ENCODE measurements around the gene BMP7. TPM values are rescaled to one million over a fixed set of nuclear protein-coding genes. Genes with fewer than 3 reads are reported as not detected.

Gene BMP7
- polyA plus RNA-seq, 4 donors: 0.92 to 3.4 TPM; not detected in 2

DNA sequence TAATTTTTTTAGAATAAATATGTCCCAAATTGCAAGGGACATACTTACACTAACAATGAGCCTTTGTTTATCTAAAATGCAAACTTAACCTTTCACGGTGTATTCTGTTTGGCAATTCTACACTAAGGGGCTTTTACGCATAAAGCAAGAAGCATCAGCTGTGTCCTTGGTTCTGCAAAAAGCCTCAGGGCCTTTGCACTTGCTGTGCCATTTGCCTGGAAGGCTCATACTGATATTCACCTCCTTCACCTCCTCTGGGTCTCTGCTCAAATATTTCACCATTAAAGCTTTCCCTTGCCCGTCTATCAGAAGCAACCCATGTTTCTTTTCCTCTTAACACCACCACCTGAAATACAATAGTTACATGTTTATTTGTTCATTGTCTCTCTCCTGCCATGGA, 8.9 kb upstream of the BMP7 start:
- DNase-seq (no peak), FAIRE-seq (no peak)
- no peak overlapping the region for H3K4me3 ChIP-seq (ENCODE audit: low read depth in 1 of 3, low read length in 3 of 3)
- no peaks in the 10 kb centered on the region for H3K36me3 ChIP-seq (ENCODE audit: control insufficient read depth in 3 of 3, insufficient read depth in 2 of 3, low read depth in 1 of 3, low read length in 3 of 3)
- 81 to 88% (median 84%) methylated on average over 3 of the region's 3 CpGs for WGBS, 3 donors
- no peaks in the 10 kb centered on the region for H3K9me3 ChIP-seq (ENCODE audit: control insufficient read depth in 2 of 2, insufficient read depth in 1 of 2, low read depth in 1 of 2, low read length in 1 of 2)
- no peaks in the 10 kb centered on the region for H3K4me1 ChIP-seq (ENCODE audit: control insufficient read depth in 3 of 3, insufficient read depth in 2 of 3, low read depth in 1 of 3, low read length in 2 of 3)
- H3K27ac ChIP-seq (ENCODE audit: low read depth in 1 of 3, low read length in 2 of 3): no peak overlapping the region
- H3K27me3 ChIP-seq (ENCODE audit: control insufficient read depth in 3 of 3, insufficient read depth in 3 of 3, low read length in 3 of 3): peaks cover 0 to 4% (median 3%) of the 10 kb centered on the region in 3 donors

DNA sequence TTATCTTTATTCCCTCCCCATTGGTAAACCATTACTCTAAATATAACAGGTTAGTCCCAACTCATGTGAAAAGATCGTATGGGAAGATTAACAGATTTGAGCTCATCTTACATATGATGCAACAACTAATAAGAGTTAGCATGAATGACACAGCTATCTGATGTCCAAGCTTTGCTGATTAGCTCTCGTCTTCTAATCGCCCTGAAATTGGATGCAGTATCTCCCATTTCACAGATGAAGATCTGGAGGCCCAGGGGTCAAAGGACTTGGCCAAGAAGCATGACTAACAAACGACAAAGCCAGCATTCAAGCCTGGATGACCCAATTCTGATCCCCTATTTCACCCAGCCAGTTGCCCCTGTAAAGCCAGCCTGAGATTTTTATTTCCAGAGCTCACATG, 8.4 kb upstream of the BMP7 start:
- no peaks in the 10 kb centered on the region for H3K9me3 ChIP-seq (ENCODE audit: control insufficient read depth in 2 of 2, insufficient read depth in 1 of 2, low read depth in 1 of 2, low read length in 1 of 2)
- peaks cover 0 to 4% (median 3%) of the 10 kb centered on the region in 3 donors for H3K27me3 ChIP-seq (ENCODE audit: control insufficient read depth in 3 of 3, insufficient read depth in 3 of 3, low read length in 3 of 3)
- no peak for DNase-seq
- no peaks in the 10 kb centered on the region for H3K36me3 ChIP-seq (ENCODE audit: control insufficient read depth in 3 of 3, insufficient read depth in 2 of 3, low read depth in 1 of 3, low read length in 3 of 3)
- no peak overlapping the region for H3K27ac ChIP-seq (ENCODE audit: low read depth in 1 of 3, low read length in 2 of 3)
- WGBS, 3 donors: 52 to 70% (median 57%) methylated on average over 4 of the region's 4 CpGs
- FAIRE-seq: no peak
- H3K4me3 ChIP-seq (ENCODE audit: low read depth in 1 of 3, low read length in 3 of 3): no peak overlapping the region
- H3K4me1 ChIP-seq (ENCODE audit: control insufficient read depth in 3 of 3, insufficient read depth in 2 of 3, low read depth in 1 of 3, low read length in 2 of 3): no peaks in the 10 kb centered on the region

DNA sequence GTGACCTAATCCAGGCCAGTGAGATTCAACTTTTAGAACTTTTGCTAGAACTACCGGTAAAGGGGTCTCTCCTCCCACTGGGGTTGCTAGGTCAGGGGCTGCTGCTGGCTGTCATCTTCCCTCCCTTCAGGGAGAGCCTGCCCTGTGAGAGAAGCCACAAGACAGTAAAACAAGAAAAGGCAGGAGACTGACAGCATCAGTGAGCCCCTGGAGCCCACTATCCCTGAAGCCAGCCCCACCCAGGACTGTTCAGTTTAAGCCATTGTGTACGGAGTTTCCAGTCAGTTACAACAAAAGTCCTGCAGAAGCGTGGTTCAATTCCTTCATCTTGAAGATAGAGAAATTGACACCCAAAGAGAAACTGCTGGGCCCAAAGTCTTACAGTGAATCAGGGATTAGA, 7.9 kb upstream of the BMP7 start:
- no peak overlapping the region for H3K4me3 ChIP-seq (ENCODE audit: low read depth in 1 of 3, low read length in 3 of 3)

DNA sequence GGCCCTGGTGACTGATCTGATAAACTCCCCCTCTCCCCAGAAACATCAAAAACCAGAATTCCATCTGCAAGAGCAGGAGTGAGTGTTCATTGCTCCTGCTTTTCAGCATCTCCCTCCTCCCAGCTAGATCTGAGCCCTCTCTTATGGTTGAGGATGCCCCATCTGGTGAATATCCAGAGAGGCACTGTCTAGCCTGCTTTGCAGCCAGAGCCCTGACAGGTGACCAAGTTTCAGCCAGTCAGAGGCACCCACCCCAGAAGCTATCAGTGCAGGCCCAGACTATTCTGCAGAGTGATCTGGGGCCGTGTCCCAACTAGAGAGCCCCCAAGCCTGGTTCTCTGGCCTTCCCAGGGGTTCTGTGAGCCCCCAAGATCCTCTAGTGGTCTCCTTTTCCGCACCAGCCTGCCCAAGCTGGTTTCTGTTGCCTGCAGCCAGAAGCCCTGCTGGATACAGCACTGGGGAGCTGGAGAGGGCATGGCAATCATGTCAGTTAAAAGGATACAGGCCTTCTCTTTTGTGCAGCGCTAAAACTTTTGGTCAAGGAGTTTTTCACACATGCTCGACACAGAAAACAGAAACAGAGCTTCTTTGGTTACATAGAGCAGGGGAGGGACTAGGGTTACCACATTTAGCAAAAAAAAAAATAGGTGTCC, 6.6 kb upstream of the BMP7 start:
- Histone ChIP-seq H3K4me3 (ENCODE audit: low read depth in 1 of 3, low read length in 3 of 3) (no peak overlapping the region), H3K27me3 (ENCODE audit: control insufficient read depth in 3 of 3, insufficient read depth in 3 of 3, low read length in 3 of 3) (peaks cover 0 to 10% (median 4%) of the 10 kb centered on the region in 3 donors), H3K4me1 (ENCODE audit: control insufficient read depth in 3 of 3, insufficient read depth in 2 of 3, low read depth in 1 of 3, low read length in 2 of 3) (no peaks in the 10 kb centered on the region), H3K36me3 (ENCODE audit: control insufficient read depth in 3 of 3, insufficient read depth in 2 of 3, low read depth in 1 of 3, low read length in 3 of 3) (no peaks in the 10 kb centered on the region), H3K27ac (ENCODE audit: low read depth in 1 of 3, low read length in 2 of 3) (no peak overlapping the region), H3K9me3 (ENCODE audit: control insufficient read depth in 2 of 2, insufficient read depth in 1 of 2, low read depth in 1 of 2, low read length in 1 of 2) (no peaks in the 10 kb centered on the region)
- FAIRE-seq (no peak), DNase-seq (no peak)
- 57 to 79% (median 70%) methylated on average over 4 of the region's 4 CpGs for WGBS, 3 donors

More for the DNA sequence above, 7.9 kb upstream of the BMP7 start:
- Histone ChIP-seq H3K36me3 (ENCODE audit: control insufficient read depth in 3 of 3, insufficient read depth in 2 of 3, low read depth in 1 of 3, low read length in 3 of 3) (no peaks in the 10 kb centered on the region), H3K27ac (ENCODE audit: low read depth in 1 of 3, low read length in 2 of 3) (no peak overlapping the region), H3K4me1 (ENCODE audit: control insufficient read depth in 3 of 3, insufficient read depth in 2 of 3, low read depth in 1 of 3, low read length in 2 of 3) (no peaks in the 10 kb centered on the region), H3K27me3 (ENCODE audit: control insufficient read depth in 3 of 3, insufficient read depth in 3 of 3, low read length in 3 of 3) (peaks cover 0 to 8% (median 3%) of the 10 kb centered on the region in 3 donors), H3K9me3 (ENCODE audit: control insufficient read depth in 2 of 2, insufficient read depth in 1 of 2, low read depth in 1 of 2, low read length in 1 of 2) (no peaks in the 10 kb centered on the region)
- DNase-seq (no peak), FAIRE-seq (no peak)
- WGBS, 3 donors: 82 to 95% (median 83%) methylated on average over 3 of the region's 3 CpGs

DNA sequence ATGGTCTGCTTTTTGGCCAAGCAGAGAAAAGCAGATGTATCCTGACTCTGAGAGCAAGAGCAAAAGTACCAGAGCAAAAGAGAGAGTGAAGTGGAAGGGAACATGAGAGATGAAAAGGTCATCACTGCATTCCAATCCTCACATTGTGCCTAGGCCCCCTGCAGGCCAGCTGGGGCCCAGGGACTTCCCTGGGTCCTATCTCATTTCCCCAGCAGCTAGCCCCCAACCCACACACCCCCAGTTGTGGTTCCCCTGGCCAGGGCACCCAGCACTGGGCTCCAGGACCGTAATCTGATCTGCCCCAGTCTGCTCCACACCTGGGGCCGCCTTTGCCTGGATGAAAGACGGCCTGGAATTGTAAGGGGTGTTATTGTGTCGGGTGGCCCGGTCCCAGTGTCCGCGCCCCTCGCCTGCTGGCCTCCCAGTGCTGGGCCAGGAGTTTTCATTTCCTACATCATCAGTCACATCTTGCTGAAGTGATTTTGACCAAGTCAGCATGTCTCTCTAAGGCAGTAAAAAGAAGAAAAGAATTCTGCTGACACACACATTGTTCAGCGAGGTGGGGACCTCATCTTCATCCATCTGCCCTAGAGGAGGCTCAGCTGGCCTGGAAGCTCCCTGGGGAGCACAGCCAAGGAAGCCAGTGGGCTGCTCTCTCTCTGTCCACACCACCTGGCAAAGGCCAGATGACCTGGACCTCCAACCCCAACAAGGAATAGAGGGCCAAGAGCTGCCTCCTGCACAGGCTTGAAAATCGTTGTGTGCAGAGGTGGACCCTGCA, 4.0 kb upstream of the BMP7 start:
- H3K27ac ChIP-seq (ENCODE audit: low read depth in 1 of 3, low read length in 2 of 3): no peak overlapping the region
- H3K27me3 ChIP-seq (ENCODE audit: control insufficient read depth in 3 of 3, insufficient read depth in 3 of 3, low read length in 3 of 3): peaks cover 13 to 30% (median 15%) of the 10 kb centered on the region in 3 donors
- FAIRE-seq (no peak), DNase-seq (no peak)
- no peak overlapping the region for H3K4me3 ChIP-seq (ENCODE audit: low read depth in 1 of 3, low read length in 3 of 3)
- WGBS, 3 donors: 65 to 71% (median 70%) methylated on average over 10 of the region's 10 CpGs
- no peaks in the 10 kb centered on the region for H3K4me1 ChIP-seq (ENCODE audit: control insufficient read depth in 3 of 3, insufficient read depth in 2 of 3, low read depth in 1 of 3, low read length in 2 of 3)
- H3K9me3 ChIP-seq (ENCODE audit: control insufficient read depth in 2 of 2, insufficient read depth in 1 of 2, low read depth in 1 of 2, low read length in 1 of 2): no peaks in the 10 kb centered on the region
- H3K36me3 ChIP-seq (ENCODE audit: control insufficient read depth in 3 of 3, insufficient read depth in 2 of 3, low read depth in 1 of 3, low read length in 3 of 3): no peaks in the 10 kb centered on the region

DNA sequence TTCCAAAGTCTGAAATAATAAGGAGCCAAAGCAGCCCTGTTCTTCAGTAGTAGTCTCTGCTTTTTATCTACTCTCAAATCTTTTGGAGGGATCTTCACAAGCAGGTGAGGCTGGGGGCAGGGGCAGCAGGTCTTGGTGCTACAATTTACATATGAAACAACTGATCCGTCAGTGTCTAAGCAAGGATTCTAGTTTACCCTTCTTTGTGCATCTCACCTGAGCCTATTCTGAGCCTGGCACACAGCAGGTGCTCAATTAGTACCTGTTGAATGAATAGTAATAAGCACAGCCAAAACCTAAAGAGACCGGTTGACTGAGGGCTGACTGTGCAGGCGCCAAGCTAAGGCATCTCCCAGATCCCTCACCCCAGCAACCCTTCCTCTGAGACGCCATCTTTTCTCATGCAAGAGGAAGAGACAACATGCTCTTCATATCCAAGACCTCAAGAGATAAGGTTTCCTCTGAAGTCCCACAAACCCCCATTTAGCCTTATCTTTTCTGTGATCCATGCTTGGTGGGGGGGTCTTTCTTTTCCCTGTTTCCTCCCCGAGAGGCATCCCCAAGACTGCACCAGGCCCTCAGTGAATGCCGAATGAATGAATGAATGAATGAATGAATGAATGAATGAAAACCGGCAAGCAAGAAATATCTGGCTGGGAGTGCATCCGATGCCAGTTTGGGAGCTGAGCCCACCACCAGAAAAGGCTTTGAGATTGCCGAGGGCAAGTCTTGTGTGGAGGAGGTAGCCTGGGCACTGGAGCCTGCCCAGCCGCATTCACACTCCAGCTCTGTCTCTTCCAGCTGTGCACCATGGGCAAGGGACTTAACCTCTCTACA, 2.9 kb upstream of the BMP7 start:
- Histone ChIP-seq H3K9me3 (ENCODE audit: control insufficient read depth in 2 of 2, insufficient read depth in 1 of 2, low read depth in 1 of 2, low read length in 1 of 2) (no peaks in the 10 kb centered on the region), H3K27ac (ENCODE audit: low read depth in 1 of 3, low read length in 2 of 3) (no peak overlapping the region), H3K36me3 (ENCODE audit: control insufficient read depth in 3 of 3, insufficient read depth in 2 of 3, low read depth in 1 of 3, low read length in 3 of 3) (no peaks in the 10 kb centered on the region), H3K4me3 (ENCODE audit: low read depth in 1 of 3, low read length in 3 of 3) (no peak overlapping the region), H3K4me1 (ENCODE audit: control insufficient read depth in 3 of 3, insufficient read depth in 2 of 3, low read depth in 1 of 3, low read length in 2 of 3) (no peaks in the 10 kb centered on the region), H3K27me3 (ENCODE audit: control insufficient read depth in 3 of 3, insufficient read depth in 3 of 3, low read length in 3 of 3) (peaks cover 16 to 39% (median 17%) of the 10 kb centered on the region in 3 donors)
- FAIRE-seq: no peak
- WGBS, 3 donors: 66 to 76% (median 67%) methylated on average over 10 of the region's 10 CpGs
- DNase-seq: no peak

DNA sequence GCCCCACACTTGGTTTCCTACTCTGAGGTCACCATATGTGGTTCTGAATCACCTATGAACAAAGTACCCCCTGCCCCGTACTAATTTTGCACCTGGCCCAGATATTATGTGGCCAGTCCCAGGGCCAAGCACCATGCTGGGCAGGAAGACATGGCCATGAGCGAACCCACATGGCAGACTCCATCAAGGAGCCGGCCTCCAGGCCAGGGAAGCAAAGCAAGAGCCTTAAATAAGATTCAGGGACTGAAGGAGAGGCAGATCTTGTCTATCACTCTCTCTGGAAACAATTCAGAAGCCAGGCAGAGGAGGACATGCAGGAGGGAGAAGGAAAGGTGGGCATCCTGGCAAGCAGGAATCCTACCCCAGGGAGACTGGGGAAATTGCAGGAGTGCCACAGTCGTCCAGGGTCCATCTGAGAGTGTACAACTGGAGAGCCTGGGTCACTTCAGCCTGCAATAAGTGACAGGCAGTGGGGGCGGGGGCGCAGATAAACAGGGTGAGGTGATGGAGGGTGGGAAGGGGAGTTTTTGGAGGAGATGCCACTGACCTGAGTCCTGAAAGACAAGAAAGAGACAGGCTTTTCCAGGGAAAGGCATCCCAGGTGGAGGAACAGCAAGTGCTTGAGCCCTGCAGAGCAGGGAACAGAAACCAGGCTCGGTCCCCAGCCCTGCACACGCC, 2.1 kb upstream of the BMP7 start:
- FAIRE-seq (no peak), DNase-seq (no peak)
- Histone ChIP-seq H3K9me3 (ENCODE audit: control insufficient read depth in 2 of 2, insufficient read depth in 1 of 2, low read depth in 1 of 2, low read length in 1 of 2) (no peaks in the 10 kb centered on the region), H3K4me3 (ENCODE audit: low read depth in 1 of 3, low read length in 3 of 3) (no peak overlapping the region), H3K4me1 (ENCODE audit: control insufficient read depth in 3 of 3, insufficient read depth in 2 of 3, low read depth in 1 of 3, low read length in 2 of 3) (no peaks in the 10 kb centered on the region), H3K27me3 (ENCODE audit: control insufficient read depth in 3 of 3, insufficient read depth in 3 of 3, low read length in 3 of 3) (peaks cover 17 to 47% (median 19%) of the 10 kb centered on the region in 3 donors), H3K27ac (ENCODE audit: low read depth in 1 of 3, low read length in 2 of 3) (no peak overlapping the region), H3K36me3 (ENCODE audit: control insufficient read depth in 3 of 3, insufficient read depth in 2 of 3, low read depth in 1 of 3, low read length in 3 of 3) (no peaks in the 10 kb centered on the region)
- WGBS, 3 donors: 66 to 75% (median 68%) methylated on average over 8 of the region's 8 CpGs
